GM20431 (cell line): ENCODE data around the gene MYPOP.

ENCODE experiments used
- in situ Hi-C: fragments of 300-500 bp; cut with MseI, MboI; formaldehyde crosslinking; loops from one replicate; pipeline ENCODE4 v1.15.0; 2020; ENCODE audit warnings: low sequenced_read_pairs; ENCODE audit not compliant: unreplicated experiment

Gene MYPOP

DNA sequence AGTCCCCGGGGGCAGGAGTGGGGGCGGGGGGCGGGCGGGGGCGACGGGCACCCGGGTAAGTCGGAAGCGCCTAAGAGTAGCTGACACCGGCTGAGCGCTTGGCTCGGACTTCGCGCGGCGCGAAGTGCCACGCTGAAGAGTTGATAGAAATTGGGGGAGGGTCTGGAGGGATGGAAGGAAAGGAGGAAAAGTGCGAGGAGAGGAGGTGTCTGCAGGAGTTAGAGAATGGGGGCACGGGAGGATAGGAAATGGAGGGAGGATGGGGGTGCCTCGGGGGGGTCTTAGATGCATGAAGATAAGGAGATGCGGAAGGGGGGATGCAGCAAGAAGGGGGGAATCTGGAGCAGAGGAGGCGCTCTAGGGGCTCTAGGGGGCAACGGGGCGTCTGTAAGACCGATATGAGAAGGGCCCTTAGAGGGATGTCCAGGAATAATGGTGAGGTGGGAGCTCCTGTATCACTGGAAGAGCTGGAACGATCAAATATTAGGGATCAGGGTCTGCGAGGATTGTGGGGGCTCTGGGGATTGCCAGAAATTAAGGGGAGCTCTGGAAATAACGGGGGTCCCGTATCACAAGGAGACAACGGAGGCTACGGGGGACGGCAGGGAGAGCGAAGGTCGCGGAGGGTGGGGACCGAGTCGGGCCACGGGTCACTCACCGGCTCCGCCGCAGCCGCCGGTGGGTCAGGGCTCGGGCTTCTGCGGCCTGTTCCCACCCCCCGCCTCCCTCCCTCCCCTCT, at the start of gene MYPOP:
Gene MYPOP (minus strand): TSS at position 702 of the 739 bp plus-strand sequence. CDS start 840 bp downstream, outside the sequence.
- in situ Hi-C loops, result no loop called here

- in situ Hi-C loops, result no loop called here
These were observed 45.5 kb upstream of the MYPOP start for GRCh38 chr19:45947926-45948325.

GRCh38 chr19:45940515-45940805, 38.0 kb upstream of the MYPOP start:
- in situ Hi-C loops, result no loop called here

DNA sequence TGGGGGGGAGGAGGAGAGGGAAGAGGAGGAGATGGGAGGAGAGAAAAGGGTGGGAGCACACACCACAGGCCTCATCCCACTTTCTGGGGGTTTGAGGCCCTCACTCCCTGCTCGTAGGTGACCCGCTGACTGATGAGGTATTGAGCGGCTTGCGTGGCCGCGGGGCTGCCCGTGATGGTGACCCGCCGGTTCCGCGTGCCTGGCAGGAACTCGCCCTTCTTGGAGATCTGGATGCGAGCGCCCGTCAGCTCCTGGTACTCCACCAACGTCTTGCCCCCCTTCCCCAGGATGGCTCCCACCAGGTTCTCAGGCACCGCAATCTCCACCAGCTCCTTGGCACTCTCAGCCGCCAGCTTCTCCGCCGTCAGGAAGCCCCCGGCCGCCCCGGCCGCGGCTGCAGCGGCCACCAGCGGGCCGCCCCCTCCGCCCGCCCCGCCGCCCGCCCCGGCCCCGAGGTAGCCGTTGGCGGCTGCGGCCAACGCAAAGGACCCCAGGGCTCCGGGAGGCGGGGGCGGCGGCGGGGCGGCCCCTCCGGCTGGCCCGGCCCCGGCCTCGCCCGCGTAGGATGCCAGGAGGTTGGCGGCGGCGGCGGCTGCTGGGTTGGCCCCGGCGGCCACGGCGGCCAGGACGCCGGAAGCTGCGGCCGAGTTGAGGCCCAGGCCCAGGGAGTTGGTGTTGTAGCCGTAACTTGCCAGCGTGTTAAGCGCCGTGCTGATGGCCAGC, 37.5 kb upstream of the MYPOP start:
- in situ Hi-C loops, result no loop called here

- in situ Hi-C loops, result no loop called here
These were observed 36.4 kb upstream of the MYPOP start for GRCh38 chr19:45938733-45939319.

GRCh38 chr19:45935267-45935666, 32.9 kb upstream of the MYPOP start:
- in situ Hi-C loops, result no loop called here

DNA sequence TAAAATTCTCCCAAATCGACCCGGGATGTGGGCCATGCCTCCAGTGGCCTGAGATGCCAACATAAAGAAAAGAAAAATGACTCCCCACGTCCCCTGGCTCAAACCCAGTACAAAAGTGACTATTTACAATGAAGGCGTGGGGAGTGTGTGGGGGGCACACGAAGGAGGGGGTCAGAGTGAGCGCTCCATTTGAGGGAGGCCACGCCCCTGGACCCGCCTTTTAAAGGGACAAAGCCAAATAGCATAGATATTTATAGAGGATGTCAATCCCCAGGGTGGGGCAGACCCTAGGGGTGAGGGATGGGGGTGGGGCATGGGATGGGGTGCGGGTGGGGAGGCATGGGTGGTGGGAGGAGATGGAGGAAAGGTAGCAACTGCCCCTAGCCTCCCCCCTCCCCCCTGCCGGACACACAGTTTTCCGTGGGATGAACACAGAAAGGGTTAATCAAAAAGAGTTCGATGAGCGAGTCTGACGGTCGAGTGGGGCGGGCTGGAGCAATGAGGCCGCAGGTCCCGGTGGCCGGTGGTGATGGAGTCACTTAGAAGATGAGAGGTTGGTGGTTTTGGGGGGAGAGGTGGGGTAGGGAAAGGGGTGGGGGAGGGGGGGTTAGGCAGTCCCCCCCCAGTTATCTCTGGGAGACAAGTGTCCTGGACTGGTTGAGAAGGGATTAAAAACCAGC, 32.3 kb upstream of the MYPOP start:
- in situ Hi-C loops, result no loop called here

GRCh38 chr19:45933759-45934158, 31.3 kb upstream of the MYPOP start:
- in situ Hi-C loops, result no loop called here

- in situ Hi-C loops, result no loop called here
These were observed 28.6 kb upstream of the MYPOP start for GRCh38 chr19:45931055-45931454.

DNA sequence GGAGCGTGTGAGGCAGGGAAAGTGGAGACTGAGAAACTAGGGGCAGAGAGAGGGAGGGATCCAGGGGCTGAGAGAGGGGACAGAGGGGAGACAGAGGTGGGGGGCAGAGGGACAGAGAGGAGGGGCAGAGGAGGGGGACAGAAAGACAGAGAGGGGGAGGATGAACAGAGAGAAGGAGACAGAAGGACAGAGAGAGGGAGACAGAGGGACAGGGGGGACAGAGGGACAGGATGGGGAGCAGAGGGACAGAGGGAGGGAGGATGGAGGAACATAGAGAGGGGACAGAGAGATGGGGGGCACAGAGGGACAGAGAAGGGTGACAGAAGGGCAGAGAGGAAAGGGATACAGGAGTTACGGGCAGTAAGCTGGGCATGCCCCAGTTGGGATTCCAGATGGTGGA, 26.8 kb upstream of the MYPOP start:
- in situ Hi-C loops, result no loop called here

- in situ Hi-C loops, result no loop called here
These were observed 25.3 kb upstream of the MYPOP start for GRCh38 chr19:45927565-45928261.

DNA sequence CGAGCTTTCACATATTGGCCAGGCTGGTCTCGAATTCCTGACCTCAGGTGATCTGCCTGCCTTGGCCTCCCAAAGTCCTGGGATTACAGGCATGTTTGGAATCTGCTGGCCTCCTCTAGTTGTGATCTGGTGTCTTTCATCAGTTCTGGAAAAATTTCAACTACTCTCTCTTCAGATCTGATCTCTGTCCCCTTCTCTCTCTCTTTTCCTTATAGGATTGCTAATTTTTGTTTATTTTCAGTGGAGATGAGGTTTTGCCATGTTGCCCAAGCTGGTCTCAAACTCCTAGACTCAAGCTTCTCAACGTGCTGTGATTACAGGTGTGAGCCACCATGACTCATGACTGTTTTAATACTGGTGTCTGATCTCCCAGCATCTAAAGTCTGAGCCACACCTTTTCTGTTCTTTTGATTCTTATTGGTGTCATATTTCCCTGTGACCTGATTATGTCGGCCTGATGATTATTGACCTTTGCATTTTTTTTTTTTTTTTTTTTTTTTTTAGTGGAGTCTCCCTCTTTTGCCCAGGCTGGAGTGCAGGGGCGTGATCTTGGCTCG, 22.6 kb upstream of the MYPOP start:
- in situ Hi-C loops, result no loop called here

DNA sequence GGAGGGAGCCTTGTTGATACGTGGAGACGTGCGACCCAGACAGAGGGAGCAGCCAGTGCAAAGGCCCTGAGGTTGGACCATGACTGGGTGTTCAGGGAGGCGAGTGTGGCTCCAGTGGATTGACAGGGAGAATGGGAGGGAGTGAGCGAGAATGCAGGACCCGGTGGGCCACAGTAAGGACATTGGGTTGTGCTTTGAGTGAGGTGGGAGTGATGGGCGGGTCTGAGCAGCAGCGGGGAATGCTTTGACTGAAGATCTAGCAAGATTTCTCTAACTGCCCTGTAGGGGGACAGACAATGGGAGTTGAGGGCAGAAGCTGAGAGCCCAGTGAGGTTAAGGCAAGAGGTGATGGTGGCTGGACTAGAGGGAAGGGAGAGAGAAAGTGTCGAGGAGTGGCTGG, 19.9 kb upstream of the MYPOP start:
- in situ Hi-C loops, result no loop called here

- in situ Hi-C loops, result no loop called here
These were observed 18.0 kb upstream of the MYPOP start for GRCh38 chr19:45920458-45920857.

GRCh38 chr19:45919678-45920077, 17.3 kb upstream of the MYPOP start:
- in situ Hi-C loops, result no loop called here

DNA sequence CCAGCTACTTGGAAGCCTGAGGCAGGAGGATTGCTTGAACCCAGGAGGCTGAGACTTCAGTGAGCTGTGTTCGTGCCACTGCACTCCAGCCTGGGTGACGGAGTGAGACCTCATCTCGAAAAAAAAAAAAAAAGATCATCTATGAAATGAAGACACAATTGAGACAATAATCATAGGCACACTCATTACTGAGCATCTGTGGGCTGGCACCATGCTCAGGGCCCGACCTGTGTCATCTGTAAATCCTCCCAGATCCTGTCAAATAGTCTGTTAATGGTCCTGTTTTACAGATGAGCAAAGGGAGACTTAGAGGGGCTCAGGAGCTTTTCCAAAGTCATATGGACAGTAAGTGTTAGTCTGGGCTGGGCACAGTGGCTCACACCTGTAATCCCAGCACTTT, 16.3 kb upstream of the MYPOP start:
- in situ Hi-C loops, result no loop called here

DNA sequence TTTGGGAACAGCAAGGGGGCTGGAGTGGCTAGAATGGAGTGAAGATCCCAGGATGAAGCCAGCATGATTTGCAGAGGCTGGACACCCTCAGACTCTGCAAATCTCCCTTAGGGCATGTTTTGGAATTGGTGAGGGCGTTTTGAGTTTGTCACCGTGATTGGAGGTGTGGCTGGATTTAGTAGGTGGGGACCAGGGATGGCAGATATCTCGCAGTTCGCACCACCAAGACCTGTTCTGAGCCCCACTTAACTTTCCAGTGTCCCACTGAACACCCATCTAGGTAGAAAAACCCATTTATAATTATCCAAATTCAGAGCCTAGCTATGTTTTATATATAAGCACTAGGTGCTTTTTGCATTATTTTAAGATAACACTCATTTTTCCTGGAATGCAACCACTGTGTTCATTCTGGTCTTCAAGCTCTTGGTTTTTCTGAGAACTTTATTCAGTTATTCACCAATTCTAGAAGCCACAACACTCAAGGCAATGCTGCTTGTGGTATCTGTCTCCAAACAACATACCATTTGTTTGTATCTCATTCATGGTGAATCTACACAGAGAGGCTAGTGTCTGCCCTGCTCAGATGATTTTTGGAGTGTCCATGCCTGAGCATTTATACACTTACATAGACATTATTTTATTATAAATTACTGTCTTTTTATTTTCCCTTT, 15.1 kb upstream of the MYPOP start:
- in situ Hi-C loops, result no loop called here

DNA sequence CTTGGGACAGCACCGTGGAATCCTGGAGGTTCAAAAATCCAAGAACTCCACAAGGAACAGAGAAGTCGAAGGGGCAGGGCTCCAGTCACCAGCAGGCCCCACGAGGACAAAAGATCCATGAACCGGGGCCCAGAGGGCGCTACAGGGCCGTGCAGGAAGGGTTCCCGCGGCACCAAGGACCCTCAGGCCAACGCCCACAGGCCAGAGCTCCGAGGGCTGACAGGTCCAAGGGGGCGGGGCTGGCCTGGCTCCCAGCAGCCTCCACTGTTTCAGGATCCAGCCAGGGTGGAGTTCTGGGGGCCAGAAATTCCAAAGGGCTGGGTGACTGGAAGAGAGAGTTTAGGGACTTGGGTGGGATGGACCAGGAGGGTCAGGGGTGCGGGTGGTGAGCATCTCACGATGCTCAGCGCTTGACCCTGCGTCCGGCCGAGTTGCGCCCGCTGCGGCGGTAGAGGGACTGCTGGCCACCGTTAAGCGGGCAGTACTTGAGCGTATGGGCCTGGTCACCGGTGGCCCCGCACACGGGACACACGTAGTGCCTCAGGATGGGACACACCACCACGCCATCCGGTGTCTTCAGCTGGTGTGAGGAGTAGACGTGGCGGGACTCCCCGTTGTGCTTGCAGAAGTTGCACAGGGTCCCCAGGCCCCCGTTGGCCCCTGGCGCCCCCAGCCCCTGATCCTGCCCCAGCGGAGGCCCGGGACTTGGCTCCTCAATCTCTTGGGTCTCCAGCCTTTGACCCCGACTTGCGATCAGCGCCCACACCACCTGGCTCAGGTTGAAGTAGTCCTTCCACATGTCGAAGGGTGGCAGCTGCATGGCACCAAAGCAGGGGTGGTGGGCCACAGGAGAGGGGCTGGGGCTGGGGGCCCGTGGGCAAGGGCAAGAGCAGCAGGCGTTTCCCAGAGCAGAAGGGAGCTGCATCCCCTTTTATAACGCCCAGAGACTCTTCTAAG, 11.7 kb upstream of the MYPOP start, which contains the start of gene NANOS2:
Gene NANOS2 (minus strand): TSS at position 905 of the 957 bp plus-strand sequence. CDS start 85 bp downstream, at position 820.
- in situ Hi-C loops, result no loop called here
